ENCODE measurements around the gene NT5DC4.

Gene NT5DC4

GRCh38 chr2:112720785-112721184 lies at the start of gene NT5DC4:
Gene NT5DC4, plus strand, starts transcription at chr2:112721020. Its CDS starts 60 bp downstream, at chr2:112721080.
- DNase-seq (ENCODE audit: low read depth in 1 of 2, low spot score in 1 of 2), result no peak

GRCh38 chr2:112671801-112672200 lies 49.0 kb upstream of the NT5DC4 start:
- no peak for DNase-seq (ENCODE audit: low read depth in 1 of 2, low spot score in 1 of 2)

GRCh38 chr2:112673008-112673407 lies 47.8 kb upstream of the NT5DC4 start:
- DNase-seq (ENCODE audit: low read depth in 1 of 2, low spot score in 1 of 2), result no peak

- DNase-seq (ENCODE audit: low read depth in 1 of 2, low spot score in 1 of 2), result no peak
These were observed 46.6 kb upstream of the NT5DC4 start for GRCh38 chr2:112674229-112674628.

- no peak for DNase-seq (ENCODE audit: low read depth in 1 of 2, low spot score in 1 of 2)
These were observed 41.3 kb upstream of the NT5DC4 start for GRCh38 chr2:112679484-112679883.

- no peak for DNase-seq (ENCODE audit: low read depth in 1 of 2, low spot score in 1 of 2)
These were observed 40.1 kb upstream of the NT5DC4 start for GRCh38 chr2:112680666-112681101.

GRCh38 chr2:112682101-112682500 lies 38.7 kb upstream of the NT5DC4 start:
- no peak for DNase-seq (ENCODE audit: low read depth in 1 of 2, low spot score in 1 of 2)

GRCh38 chr2:112683550-112684414 lies 37.0 kb upstream of the NT5DC4 start:
- no peak for DNase-seq (ENCODE audit: low read depth in 1 of 2, low spot score in 1 of 2)

- DNase-seq (ENCODE audit: low read depth in 1 of 2, low spot score in 1 of 2), result no peak
These were observed 36.4 kb upstream of the NT5DC4 start for GRCh38 chr2:112684415-112684775.

- DNase-seq (ENCODE audit: low read depth in 1 of 2, low spot score in 1 of 2), result no peak
These were observed 35.4 kb upstream of the NT5DC4 start for GRCh38 chr2:112685271-112685884.

- no peak for DNase-seq (ENCODE audit: low read depth in 1 of 2, low spot score in 1 of 2)
These were observed 34.2 kb upstream of the NT5DC4 start for GRCh38 chr2:112686348-112687217.

- no peak for DNase-seq (ENCODE audit: low read depth in 1 of 2, low spot score in 1 of 2)
These were observed 33.3 kb upstream of the NT5DC4 start for GRCh38 chr2:112687522-112687921.

- no peak for DNase-seq (ENCODE audit: low read depth in 1 of 2, low spot score in 1 of 2)
These were observed 32.5 kb upstream of the NT5DC4 start for GRCh38 chr2:112688086-112688880.

- peak; percentile 29 to 40 for DNase-seq (ENCODE audit: low read depth in 1 of 2, low spot score in 1 of 2)
These were observed 29.9 kb upstream of the NT5DC4 start for GRCh38 chr2:112690853-112691401.

GRCh38 chr2:112691881-112692281 lies 28.9 kb upstream of the NT5DC4 start:
- no peak for DNase-seq (ENCODE audit: low read depth in 1 of 2, low spot score in 1 of 2)

- peak in 1 of 2 donors; percentile 17 for DNase-seq (ENCODE audit: low read depth in 1 of 2, low spot score in 1 of 2)
These were observed 28.3 kb upstream of the NT5DC4 start for GRCh38 chr2:112692495-112692911.

- DNase-seq (ENCODE audit: low read depth in 1 of 2, low spot score in 1 of 2), result no peak
These were observed 27.9 kb upstream of the NT5DC4 start for GRCh38 chr2:112692918-112693317.

GRCh38 chr2:112693596-112693995 lies 27.2 kb upstream of the NT5DC4 start:
- no peak for DNase-seq (ENCODE audit: low read depth in 1 of 2, low spot score in 1 of 2)

- DNase-seq (ENCODE audit: low read depth in 1 of 2, low spot score in 1 of 2), result no peak
These were observed 26.6 kb upstream of the NT5DC4 start for GRCh38 chr2:112694182-112694581.

GRCh38 chr2:112698834-112699515 lies 21.8 kb upstream of the NT5DC4 start:
- no peak for DNase-seq (ENCODE audit: low read depth in 1 of 2, low spot score in 1 of 2)

Measured in stimulated activated CD4-positive, alpha-beta T cell treated with anti-CD3 and anti-CD28 coated beads, Interleukin-15, amount 100 ng/mL, for 1 hour (primary cell).